Measurements from ENCODE around the gene FOXL2NB.

Gene FOXL2NB

GRCh38 chr3:138971766-138972320, 24.8 kb downstream of the FOXL2NB start:
- no peak overlapping the region for H3K4me3 ChIP-seq (ENCODE audit: low read depth, low read length)
- TF ChIP-seq MYC (IDR thresholded peaks at IDR 0.05; ENCODE audit: low read depth, low read length) (no peak), CTCF (IDR thresholded peaks at IDR 0.05; ENCODE audit: low read depth, low read length) (no peak), POLR2A (IDR thresholded peaks at IDR 0.05; ENCODE audit: extremely low read depth, insufficient read length) (no peak), MAX (IDR thresholded peaks at IDR 0.05; ENCODE audit: low read depth, low read length) (no peak)
- no peak for DNase-seq (ENCODE audit: low read depth)

GRCh38 chr3:138972941-138973340, 25.9 kb downstream of the FOXL2NB start:
- DNase-seq (ENCODE audit: low read depth): no peak
- TF ChIP-seq CTCF (IDR thresholded peaks at IDR 0.05; ENCODE audit: low read depth, low read length): no peak
- no peak for TF ChIP-seq MYC (IDR thresholded peaks at IDR 0.05; ENCODE audit: low read depth, low read length)
- TF ChIP-seq POLR2A (IDR thresholded peaks at IDR 0.05; ENCODE audit: extremely low read depth, insufficient read length): no peak
- no peak for TF ChIP-seq MAX (IDR thresholded peaks at IDR 0.05; ENCODE audit: low read depth, low read length)
- H3K4me3 ChIP-seq (ENCODE audit: low read depth, low read length): no peak overlapping the region

GRCh38 chr3:138974462-138974861, 27.4 kb downstream of the FOXL2NB start:
- TF ChIP-seq MYC (IDR thresholded peaks at IDR 0.05; ENCODE audit: low read depth, low read length) (no peak), POLR2A (IDR thresholded peaks at IDR 0.05; ENCODE audit: extremely low read depth, insufficient read length) (no peak), MAX (IDR thresholded peaks at IDR 0.05; ENCODE audit: low read depth, low read length) (no peak)
- no peak overlapping the region for H3K4me3 ChIP-seq (ENCODE audit: low read depth, low read length)
- peak; percentile 28 for DNase-seq (ENCODE audit: low read depth)

- no peak for DNase-seq (ENCODE audit: low read depth)
- no peak for TF ChIP-seq CTCF (IDR thresholded peaks at IDR 0.05; ENCODE audit: low read depth, low read length)
- no peak for TF ChIP-seq MAX (IDR thresholded peaks at IDR 0.05; ENCODE audit: low read depth, low read length)
- TF ChIP-seq MYC (IDR thresholded peaks at IDR 0.05; ENCODE audit: low read depth, low read length): no peak
- no peak for TF ChIP-seq POLR2A (IDR thresholded peaks at IDR 0.05; ENCODE audit: extremely low read depth, insufficient read length)
- H3K4me3 ChIP-seq (ENCODE audit: low read depth, low read length): no peak overlapping the region
Measured at GRCh38 chr3:138975351-138975750, 28.3 kb downstream of the FOXL2NB start.

GRCh38 chr3:138976047-138976446, 29.0 kb downstream of the FOXL2NB start:
- no peak overlapping the region for H3K4me3 ChIP-seq (ENCODE audit: low read depth, low read length)
- DNase-seq (ENCODE audit: low read depth): no peak
- TF ChIP-seq MYC (IDR thresholded peaks at IDR 0.05; ENCODE audit: low read depth, low read length) (no peak), MAX (IDR thresholded peaks at IDR 0.05; ENCODE audit: low read depth, low read length) (no peak), POLR2A (IDR thresholded peaks at IDR 0.05; ENCODE audit: extremely low read depth, insufficient read length) (no peak), CTCF (IDR thresholded peaks at IDR 0.05; ENCODE audit: low read depth, low read length) (no peak)

- no peak for DNase-seq (ENCODE audit: low read depth)
- TF ChIP-seq POLR2A (IDR thresholded peaks at IDR 0.05; ENCODE audit: extremely low read depth, insufficient read length): no peak
- TF ChIP-seq MYC (IDR thresholded peaks at IDR 0.05; ENCODE audit: low read depth, low read length): no peak
- no peak for TF ChIP-seq MAX (IDR thresholded peaks at IDR 0.05; ENCODE audit: low read depth, low read length)
- no peak for TF ChIP-seq CTCF (IDR thresholded peaks at IDR 0.05; ENCODE audit: low read depth, low read length)
- no peak overlapping the region for H3K4me3 ChIP-seq (ENCODE audit: low read depth, low read length)
Measured at GRCh38 chr3:138984816-138985215, 37.8 kb downstream of the FOXL2NB start.

Measured in NB4 (cell line).